GM03348 (cell line): Measurements from ENCODE around the gene FAM13A.

ENCODE experiments used
- DNase-seq: peaks from one replicate; pipeline ENCODE4 v3.0.0; 2012; ENCODE audit warnings: low spot score

Gene FAM13A

DNA sequence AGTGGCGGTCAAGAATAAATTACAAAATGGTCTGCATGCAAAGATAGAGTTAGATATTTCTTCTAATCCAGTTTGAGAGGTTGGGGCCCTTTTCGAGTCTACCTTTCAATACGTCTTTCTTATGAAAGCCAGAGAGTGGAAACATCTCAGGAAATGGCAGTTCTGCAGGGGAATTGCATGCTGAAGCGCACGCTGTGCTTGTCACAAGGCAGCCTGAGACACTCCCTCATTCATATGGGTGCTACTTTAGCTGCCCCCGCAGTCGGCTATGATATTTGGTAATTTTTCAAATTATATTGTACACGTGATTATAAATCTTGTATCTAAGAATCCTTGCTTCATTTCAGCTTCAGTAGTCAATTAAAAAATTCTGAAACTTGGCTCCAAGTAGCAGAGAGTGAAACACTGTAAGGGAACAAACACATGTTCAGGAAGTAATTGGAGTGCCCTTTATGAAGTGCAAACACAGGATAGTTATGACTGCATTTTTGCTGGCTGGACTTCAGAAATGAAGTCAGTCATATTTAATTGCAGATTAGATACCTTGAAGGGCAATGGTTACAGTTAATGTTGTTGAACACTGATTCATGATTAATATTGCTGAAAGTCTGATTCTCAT is 213.8 kb downstream of the FAM13A start:
- no peak for DNase-seq

DNA sequence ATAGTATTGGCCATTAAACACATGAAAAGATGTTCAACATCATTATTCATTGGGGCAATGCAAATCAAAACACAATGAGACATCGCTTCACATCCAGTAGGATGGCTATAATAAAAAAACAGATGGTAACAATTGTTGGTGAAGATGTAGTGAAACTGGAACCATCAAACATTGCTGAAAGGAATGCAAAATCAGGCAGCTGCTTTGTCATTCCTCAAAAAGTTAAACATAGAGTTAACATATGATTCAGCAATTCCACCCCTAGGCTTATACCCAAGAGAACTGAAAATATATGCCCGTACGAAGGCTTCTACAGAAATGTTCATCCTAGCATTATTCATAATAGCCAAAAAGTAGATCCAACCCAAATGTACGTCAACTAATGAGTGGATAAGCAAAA is 215.3 kb downstream of the FAM13A start:
- DNase-seq = no peak

DNA sequence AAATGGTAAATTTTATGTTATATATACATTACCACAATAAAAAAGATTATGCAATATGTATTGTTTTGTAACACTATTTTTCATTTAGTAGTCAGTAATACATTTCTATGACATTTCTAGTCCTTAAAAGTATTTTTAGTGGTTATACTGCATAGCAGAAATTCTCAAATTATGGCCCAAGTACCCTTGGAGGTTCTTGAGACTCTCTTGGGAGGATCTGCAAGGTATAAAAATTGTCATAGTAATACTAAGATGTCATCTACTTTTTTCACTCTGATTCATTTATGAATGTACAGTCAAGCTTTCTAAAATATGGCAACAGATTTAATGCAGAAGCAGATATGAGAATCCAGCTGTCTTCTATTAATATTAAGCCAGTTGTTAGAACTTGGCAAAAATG is 220.8 kb downstream of the FAM13A start:
- no peak for DNase-seq

DNA sequence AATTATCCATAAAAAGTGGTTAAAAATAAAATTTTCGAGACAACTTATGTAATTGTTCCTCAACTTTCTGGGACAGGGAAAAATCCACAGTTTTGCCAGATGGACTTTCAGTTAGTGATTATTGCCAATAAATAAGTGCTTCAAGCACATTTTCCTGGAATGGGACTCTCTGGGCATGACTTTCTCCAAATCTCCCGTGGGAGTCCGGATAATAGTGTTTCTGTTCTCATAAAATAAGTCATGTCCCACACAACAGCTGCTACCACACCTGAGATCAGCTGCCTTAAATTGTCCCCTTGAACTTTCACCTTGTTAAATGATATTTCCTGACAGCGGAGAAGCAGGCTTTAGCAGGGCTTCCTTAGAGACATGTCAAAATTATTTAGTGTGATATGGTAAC is 226.0 kb downstream of the FAM13A start:
- DNase-seq = no peak

DNA sequence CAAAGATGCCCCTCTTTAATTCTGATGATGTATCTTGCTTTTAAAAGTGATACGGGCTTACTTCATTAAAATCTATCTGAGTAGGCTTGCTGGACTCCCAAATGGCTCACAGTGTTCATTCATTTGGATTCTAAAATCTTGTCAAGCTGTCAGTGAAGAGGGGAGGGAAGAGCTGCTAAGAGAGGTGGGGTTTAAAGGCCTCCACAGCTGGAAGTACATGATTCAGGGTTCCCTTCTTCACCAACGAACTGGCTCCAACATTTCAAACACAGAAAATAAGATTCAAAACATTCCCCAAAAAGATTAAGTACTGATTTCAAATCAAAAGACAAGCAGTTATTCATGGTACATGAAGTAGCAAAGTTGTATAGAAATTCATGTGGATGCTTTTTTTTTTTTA is 226.4 kb downstream of the FAM13A start:
- DNase-seq = no peak

DNA sequence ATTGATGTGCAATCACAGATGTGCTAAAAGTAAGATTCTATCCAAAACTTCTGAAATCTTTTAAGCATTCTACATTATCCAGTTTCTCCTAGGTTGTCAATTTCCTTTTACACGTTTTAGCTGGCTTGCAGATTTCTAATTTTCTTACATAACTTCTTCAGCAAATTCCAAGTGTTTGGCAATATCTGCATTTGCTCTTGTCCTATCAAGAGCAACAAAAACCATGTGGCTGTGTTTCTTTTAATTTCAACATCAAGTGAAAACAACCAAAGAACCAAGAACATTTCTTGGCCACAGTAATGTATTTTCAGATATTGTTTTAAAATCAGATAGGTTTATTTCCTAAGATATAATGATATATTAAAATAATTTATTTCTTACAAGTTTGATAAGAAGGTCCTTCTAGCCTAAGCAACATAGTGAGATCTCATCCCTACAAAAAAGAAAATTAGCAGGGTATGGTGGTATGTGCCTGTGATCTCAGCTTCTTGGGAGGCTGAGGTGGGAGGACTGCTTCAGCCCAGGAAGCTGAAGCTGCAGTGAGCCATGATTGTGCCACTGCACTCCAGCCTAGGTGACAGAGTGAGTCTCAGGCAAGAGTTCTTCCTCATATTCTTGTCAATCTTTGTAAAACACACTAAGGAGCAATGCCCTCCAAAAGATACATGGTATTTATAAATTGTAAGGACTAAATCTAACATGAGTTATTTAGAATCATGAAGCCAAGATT is 228.0 kb downstream of the FAM13A start:
- peak; percentile 8 for DNase-seq

DNA sequence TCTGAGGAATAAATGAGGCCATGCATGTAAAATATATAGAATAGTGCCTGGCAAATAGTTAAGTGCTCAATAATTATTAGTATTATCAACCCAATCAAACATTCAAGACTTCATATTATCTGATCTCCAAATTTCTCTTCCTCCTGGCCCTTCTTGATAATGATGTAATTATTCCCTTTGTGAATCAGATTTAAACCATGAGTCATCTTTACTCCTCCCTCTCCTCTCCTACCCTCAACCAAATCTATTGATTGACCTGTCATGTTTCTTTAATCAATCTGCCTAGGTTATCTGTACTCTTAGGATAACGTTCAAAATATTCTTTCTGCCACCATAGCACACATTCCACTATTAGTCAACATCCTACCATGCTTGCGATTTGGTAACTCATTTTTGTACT is 229.5 kb downstream of the FAM13A start:
- no peak for DNase-seq

DNA sequence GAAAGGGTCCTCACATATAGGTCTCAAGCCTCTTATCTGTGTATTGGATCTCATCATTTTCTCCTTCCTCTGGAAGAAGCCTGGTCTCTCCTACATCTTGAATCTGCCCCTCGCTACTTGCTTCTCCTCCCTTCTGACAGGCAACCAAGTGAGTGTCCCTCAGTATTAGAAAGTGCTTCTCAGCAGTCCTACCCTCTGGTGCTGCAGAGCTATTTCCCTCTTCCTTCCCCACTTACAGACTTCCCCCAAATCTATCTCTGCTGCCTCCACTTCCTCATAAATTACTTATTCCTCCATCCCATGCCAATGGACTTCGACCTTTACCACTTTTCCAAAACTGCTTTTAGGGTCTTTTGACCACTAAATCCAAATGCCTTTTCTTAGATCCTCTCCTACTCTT is 230.2 kb downstream of the FAM13A start:
- DNase-seq = no peak

DNA sequence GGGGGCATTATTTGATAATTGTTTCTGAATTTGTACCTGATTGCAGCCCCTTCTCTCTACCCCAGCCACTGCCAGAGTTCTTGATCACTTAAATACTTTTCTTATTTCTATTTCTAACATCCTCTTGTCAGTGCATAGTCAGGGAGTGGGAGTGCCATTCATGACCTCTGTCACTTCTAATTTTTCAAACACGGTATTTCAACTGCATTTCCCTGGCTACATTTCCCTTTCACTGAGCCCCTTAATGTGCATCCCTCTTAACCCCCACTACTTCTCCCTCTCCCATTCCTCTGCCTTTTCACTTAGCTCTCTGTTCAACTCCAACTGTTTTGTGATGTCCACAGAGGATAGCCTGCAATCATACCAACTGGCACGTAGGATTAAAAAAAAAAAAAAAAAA is 231.1 kb downstream of the FAM13A start:
- DNase-seq = no peak

DNA sequence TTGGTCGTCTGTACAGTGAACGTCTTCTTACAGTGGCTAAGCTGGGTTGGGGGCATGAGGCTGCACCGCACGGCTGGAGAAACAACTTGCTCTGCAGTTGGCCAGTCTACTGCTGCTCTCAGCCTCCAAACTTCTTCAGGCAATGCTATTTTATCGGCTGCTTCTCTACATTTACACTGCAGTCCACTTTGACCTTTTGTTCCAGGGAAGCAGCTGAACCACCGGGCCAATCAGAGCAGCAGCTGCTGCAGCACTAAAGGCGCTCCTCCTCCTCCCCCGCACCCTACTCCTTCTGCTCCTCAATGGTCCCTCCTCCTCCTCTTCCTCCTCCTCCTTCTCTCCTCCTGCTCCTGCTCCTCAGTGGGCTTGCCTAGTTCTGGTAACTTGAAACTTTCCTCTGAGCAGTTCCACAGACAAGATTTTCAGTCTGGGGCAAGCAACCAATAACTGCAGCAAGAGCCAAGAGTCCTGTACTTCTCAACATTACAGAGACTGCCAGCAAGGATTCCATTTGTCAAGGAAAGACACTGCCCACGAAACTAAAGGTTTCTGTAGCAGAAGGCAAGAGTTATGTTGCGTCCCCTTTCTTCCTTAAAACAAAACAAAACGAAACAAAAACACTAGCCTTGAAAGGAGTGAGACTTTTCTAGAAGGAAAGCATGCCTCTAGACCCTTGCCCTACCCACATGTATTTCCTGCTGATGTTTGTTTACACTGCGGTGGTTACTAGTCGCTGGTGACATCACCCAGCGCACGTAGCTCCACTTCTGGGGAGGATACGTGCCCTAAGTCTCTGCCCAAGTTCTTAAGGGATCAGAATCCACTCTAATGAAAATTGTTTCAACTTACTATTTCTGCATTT is 233.7 kb downstream of the FAM13A start:
- peak; percentile 88 for DNase-seq

DNA sequence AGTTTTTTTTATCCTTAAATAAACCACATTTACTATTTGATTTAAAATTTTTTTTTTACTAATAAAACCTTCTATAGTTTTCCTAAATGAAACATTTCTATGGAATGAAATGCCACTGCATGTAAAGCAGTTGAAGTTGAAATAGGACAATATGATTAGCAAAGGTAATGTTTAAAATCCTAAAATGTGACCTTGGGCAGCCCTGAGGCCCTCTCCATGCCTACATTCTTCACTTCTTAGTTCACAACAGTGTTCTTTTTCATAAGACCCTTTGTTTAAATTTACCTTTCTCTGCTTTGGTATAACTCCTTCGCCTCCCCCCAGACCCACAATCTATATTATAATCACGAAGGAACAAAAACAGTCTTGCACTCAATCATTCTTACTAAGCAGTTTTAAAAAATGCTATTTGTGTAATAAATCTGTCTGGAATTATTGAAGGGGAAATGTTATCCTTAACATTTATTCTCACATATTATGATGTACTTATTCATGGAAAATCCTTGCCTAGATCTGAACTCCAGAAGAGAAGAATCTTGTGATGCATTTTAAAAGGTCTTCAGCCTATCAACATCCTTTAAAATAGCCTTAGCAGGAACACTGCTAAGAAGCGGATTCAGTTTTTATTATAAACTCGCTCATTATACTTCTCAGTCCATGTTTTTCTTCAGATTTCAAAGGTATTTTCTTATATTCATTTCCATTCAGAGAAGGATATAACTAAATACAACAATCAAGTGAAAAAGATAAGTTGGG is 234.8 kb downstream of the FAM13A start:
- no peak for DNase-seq

DNA sequence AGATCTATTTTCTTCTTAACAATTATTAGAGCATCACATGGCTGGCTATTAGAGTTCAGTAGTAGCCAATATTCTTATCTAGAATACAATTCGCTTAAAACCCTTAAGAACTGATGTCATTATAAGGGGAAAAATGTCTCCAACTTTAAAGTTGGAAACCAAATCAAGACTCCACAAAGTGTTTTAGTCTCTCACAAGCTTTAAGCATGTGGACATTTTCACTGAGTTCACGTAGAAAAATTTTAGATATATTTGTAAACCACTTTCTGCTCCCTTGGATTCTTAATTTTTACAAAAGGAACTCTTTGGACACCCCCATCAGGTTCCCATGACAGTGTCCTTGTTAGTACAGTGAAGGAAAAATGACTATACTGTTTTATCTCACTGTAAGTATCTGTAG is 235.5 kb downstream of the FAM13A start:
- no peak for DNase-seq

DNA sequence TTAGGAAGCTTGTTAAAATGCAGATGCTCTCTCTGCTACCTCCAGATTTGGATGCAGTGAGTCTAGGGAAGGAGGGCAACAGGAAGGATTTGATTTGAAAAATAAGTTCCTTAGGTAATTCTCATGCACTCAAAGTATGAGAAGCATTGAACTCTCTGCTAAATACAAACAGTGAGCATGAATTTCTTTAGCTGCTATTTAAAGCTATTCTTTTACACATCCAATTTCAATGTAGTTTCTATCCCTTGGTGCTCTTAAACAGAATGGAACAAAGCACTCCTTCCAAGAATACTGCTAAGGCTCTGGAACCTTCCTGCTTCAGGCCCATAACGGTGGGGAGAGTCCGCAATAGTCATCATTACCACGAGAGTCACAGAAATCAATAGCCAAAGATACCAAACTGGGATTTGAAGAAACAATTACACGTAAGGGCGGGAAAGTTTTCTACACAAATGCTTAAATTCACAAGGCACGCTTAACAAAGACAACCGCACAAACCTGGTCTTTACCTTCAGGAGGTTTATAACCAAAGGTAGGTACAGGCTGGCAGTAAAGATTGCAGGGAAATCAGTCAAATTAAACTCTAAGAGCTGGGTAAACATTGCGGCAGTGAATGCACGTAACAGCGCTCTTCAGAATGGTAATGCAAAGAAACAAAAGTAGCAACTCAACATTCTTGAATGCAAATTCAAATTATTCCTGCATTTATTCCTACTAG is 236.1 kb downstream of the FAM13A start:
- DNase-seq = no peak

DNA sequence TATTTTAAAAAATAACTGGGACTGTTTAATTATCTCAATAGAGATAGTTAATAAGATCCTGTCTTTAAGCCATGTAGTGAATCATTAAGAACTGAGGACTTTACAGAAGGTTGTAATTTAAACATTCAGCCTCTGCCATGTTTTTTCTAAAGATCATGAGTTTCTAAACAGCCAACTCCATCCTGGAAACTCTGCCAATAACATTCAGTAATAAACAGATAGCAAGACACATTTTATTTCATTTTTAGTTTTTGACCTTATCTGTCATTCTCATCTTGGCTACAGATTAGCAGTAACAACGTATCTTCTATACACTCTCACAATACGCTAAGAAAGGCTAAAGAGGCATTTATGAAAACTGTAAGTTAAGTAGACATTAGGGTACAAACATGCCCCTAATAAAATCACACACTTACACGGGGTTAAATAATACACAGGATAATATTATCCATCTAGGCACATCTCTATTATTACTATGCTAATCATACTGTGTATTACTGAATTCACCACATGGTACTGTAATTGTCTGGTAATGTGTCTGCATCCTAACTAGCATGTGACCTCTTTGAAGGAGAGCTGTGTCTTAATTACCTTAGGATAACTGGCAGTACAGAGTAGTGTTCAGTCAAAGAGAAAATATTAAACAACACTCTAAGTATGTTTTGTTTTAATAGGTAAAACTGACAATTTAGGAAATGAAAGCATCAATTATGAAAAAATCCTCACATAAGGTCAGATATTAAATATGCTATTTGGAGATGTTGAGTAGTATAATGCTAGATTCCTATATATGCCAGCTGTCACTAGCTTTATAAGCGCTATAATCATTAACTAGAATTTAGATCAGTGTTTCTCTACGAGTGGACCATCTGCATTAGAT is 236.9 kb downstream of the FAM13A start:
- DNase-seq = no peak

DNA sequence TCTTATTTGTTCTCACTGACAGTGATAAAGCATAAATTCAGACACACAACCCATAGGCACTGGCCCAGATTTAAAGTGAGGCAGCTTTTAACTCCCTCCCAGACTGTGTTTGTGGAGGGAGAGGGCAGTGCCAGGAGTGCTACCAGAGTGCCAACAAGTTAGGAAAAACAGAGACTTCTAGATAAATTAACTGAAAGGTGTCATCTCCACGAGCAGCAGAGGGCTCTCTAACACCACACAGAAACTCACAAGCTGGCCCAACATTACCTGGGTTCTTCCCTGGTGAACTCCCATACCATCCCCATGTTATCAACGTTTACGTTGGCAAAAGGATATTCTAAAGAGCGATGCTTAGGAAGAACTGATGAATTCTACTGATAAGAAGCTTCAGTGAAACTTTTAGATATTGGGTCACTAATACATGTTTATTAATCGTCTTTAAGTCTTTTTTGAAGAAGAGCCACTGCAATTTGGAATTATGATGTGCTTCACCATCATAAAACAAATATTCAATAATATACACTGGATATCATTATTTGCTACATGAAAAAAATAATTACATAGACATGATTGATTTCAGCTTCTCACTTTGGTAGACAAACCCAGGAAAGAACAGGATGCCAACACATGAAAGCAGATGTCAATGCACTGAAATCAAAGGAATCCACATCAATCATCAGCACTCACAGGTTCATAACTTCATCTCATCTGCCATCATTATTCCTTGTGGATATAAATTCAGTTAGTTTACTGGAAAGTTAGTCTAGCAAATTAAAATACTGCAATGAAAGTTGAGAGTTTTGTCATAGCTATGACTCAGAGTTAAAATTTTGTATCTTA is 238.1 kb downstream of the FAM13A start:
- DNase-seq = peak; percentile 28

DNA sequence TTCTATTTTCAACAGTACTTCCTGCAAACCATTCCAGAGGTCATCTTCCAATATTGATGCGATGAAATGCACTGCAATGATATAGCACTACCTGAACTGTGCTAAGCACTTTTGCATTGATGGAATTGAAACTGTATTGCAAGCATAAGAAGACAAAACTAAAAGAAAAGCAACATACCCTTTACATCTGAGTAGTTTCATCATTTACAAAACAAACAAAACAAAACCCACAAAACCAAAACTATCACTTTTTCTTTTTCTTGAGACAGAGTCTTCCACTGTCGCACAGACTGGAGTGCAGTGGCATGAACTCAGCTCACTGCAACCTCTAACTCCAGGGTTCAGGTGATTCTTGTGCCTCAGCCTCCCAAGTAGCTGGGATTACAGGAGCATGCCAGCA is 239.2 kb downstream of the FAM13A start:
- DNase-seq = no peak

DNA sequence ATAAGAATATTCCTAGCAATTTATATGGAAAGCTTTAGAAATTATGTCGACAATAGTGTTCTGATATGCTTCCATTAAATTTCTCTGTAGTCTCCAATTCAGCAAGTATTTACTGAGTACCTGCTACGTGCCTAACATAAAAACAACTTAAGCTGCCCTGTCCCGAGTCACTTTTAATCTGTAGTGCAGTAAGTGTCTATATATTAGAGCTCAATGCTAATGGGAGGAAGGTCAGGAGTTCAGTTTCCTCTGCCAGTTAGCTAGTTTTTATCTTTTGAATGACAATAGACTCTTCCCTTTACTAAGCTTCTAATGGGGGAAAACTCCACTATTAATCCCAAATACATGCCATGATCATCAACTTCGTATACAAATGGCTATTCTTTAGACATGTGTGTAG is 240.6 kb downstream of the FAM13A start:
- DNase-seq = no peak

DNA sequence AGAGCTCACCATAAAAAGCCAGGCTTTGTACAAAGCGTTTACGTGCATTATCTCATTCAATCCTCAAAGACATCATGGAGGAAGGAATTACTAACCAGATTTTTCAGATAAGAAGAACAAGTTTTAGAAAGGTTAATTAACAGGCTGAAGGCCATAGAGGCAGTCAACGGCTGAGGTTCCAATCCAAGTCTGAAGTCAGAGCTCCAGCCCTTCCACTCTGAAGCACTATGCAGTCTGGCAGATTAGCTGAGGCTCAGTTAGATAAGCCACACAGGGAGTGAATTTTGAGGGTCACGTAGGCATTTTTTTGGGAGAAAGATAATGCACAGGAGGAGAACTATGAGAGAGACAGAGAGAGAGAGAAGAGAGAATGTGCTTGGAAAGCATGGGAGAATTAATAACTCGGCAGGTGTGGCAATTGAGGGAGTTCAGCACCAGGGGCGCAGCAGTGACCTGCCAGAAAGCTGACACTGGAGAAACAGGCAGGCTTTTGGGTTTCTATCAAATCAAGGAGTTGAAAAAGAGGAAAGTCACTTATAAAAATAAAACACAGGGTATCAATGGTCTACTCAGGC is 242.9 kb downstream of the FAM13A start:
- no peak for DNase-seq

DNA sequence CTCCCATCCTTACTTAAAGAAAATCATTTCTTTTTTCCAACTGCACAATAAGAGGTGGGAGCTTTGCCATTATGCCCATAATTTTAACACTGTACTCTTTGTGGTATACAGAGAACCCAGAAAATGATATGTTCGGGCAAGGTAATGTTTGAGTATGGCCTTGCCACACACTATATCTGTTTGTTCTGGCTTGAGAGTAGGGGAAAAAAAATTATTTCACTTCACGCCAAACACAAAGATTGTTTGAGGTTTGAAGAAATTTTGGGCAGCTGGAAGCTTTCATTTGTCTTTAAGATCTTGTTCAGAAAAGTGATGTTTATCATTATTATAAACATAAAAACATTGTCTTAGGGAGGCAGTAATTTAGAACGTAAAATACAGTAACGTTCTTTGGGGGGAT is 244.0 kb downstream of the FAM13A start:
- no peak for DNase-seq
